ENCODE results near the gene NPC2.
"Not testable (repeated sequence)": the region's sequence is repeated elsewhere in the genome, so short reads cannot be mapped to it uniquely, and the experiment has no call there.

NPC2 gene

DNA sequence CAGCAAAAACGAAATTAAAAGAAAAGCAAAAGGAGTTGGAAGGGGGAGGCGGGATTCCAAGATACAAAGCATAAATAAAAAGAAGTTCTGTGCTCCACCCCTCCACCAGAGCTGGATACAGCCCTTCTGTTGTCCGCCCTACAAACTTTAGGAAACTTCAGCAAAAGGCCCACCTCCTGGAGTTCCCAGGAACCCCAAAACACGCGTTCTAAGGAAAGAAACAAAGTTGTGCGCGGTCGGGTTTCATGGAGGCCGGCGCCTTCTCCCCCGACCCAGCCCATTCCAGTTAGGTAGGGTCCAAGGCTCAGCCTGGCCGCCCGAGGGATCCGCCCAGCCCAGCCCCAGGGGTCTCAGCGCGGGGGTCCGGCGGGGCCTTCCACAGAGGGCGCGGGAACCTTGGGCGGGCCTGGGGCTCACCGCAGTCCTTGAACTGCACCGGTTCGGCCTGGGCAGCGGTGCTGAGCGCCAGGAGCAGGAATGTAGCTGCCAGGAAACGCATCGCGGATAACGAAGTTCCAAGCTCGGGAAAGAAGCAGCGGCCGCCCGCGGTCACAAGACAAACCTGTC is at the start of gene NPC2:
TSS of gene NPC2 (minus strand) at position 530 of the 567 bp plus-strand sequence. CDS start at position 499, 31 bp downstream.
- Mint-ChIP-seq H3K27me3 (ENCODE audit: low read depth, poor library complexity) (peaks cover 12% of the 10 kb centered on the region), H3K4me3 (peak within 1 kb of the TSS; percentile 97)

DNA sequence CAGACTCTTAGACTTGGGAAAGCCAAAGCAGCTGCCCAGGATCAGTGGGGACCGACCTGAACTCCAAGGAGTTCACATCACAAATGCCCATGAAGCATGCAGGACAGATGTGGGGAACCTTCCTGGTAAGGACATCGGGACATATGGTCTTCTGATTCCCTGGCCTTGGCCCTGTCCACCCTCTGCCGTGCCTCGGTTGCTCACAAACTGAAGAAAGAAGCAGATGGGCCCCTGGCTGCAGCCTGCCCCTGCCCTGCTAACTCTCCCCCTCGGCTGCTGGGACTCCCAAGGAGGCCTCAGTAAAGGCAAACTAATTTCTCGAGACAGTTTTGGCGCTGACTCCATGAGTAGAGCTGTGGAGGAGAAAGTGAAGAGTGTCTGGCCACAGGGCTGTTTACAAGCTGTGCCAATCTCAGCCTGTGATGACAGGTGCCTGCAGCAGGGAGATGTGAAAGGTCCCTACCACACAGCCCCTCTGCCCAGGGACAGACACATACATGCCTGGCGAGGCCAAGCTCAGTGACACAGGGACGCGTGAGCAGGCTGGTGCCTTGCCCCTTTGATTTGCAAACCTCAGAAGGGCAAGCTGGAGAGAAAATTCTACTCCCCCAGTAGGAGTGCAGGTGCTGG is 49.1 kb upstream of the NPC2 start:
- peaks cover 35% of the 10 kb centered on the region for H3K27me3 Mint-ChIP-seq (ENCODE audit: low read depth, poor library complexity)
- H3K27ac Mint-ChIP-seq: no peak overlapping the region
- no peak for DNase-seq
- no peaks in the 10 kb centered on the region for H3K9me3 Mint-ChIP-seq
- H3K4me1 Mint-ChIP-seq: peaks cover 26% of the 10 kb centered on the region
- TF ChIP-seq, protein P1, sequence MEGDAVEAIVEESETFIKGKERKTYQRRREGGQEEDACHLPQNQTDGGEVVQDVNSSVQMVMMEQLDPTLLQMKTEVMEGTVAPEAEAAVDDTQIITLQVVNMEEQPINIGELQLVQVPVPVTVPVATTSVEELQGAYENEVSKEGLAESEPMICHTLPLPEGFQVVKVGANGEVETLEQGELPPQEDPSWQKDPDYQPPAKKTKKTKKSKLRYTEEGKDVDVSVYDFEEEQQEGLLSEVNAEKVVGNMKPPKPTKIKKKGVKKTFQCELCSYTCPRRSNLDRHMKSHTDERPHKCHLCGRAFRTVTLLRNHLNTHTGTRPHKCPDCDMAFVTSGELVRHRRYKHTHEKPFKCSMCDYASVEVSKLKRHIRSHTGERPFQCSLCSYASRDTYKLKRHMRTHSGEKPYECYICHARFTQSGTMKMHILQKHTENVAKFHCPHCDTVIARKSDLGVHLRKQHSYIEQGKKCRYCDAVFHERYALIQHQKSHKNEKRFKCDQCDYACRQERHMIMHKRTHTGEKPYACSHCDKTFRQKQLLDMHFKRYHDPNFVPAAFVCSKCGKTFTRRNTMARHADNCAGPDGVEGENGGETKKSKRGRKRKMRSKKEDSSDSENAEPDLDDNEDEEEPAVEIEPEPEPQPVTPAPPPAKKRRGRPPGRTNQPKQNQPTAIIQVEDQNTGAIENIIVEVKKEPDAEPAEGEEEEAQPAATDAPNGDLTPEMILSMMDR (IDR thresholded peaks at IDR 0.05): no peak
- H3K4me3 Mint-ChIP-seq: no peak overlapping the region
- H3K36me3 Mint-ChIP-seq (ENCODE audit: low read depth): no peaks in the 10 kb centered on the region

More for the DNA sequence above, at the start of gene NPC2:
- TF ChIP-seq, protein P1 (IDR thresholded peaks at IDR 0.05): no peak
- Mint-ChIP-seq H3K27ac (peak within 1 kb of the TSS; percentile 95), H3K4me1 (peaks cover 17% of the 10 kb centered on the region), H3K9me3 (no peaks in the 10 kb centered on the region), H3K36me3 (ENCODE audit: low read depth) (peaks cover 11% of the 10 kb centered on the region)
- no peak for DNase-seq

DNA sequence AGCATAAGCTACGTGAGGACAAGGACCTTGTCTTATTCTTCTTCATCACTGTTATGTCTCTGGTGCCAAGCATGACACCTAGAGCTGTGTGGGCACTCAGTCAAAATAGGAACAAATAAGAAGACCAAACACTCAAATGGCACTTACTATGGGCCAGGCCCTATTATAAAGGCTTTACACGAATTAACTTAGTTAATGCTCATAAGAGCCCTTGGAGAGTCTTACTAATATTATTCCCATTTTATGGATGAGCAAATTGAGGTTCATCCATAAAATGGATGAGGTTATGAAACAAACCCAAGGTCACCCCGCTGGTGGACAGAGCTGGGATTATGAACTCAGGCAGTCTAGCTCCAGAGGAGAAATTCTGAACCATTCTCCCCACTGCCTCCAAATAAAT is 48.1 kb upstream of the NPC2 start:
- TF ChIP-seq, protein P1 (IDR thresholded peaks at IDR 0.05): no peak
- Mint-ChIP-seq H3K4me3 (no peak overlapping the region), H3K36me3 (ENCODE audit: low read depth) (no peaks in the 10 kb centered on the region), H3K27me3 (ENCODE audit: low read depth, poor library complexity) (peaks cover 39% of the 10 kb centered on the region), H3K9me3 (no peaks in the 10 kb centered on the region), H3K4me1 (peaks cover 26% of the 10 kb centered on the region), H3K27ac (no peak overlapping the region)
- DNase-seq: no peak

DNA sequence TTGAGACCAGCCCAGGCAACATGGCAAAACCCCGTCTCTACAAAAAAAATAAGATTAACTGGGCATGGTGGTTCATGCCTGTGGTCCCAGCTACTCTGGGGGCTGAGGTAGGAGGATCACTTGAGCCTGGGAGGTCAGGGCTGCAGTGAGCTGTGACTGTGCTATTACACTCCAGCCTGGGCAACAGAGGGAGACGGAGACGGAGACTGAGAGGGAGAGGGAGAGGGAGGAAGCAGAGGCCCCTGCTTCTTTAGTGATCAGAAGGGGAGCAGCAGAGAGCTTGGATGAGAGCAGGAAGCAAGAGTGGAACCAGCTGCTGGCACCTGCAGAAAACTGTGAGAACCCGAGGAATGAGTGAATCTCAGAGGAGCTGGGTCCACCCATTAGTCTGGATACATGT is 46.4 kb upstream of the NPC2 start:
- TF ChIP-seq, protein P1 (IDR thresholded peaks at IDR 0.05): no peak
- H3K27ac Mint-ChIP-seq: no peak overlapping the region
- H3K4me1 Mint-ChIP-seq: peaks cover 26% of the 10 kb centered on the region
- H3K9me3 Mint-ChIP-seq: no peaks in the 10 kb centered on the region
- no peak for DNase-seq
- no peaks in the 10 kb centered on the region for H3K36me3 Mint-ChIP-seq (ENCODE audit: low read depth)
- peak overlapping the region; percentile 10 for H3K4me3 Mint-ChIP-seq
- peaks cover 31% of the 10 kb centered on the region for H3K27me3 Mint-ChIP-seq (ENCODE audit: low read depth, poor library complexity)

DNA sequence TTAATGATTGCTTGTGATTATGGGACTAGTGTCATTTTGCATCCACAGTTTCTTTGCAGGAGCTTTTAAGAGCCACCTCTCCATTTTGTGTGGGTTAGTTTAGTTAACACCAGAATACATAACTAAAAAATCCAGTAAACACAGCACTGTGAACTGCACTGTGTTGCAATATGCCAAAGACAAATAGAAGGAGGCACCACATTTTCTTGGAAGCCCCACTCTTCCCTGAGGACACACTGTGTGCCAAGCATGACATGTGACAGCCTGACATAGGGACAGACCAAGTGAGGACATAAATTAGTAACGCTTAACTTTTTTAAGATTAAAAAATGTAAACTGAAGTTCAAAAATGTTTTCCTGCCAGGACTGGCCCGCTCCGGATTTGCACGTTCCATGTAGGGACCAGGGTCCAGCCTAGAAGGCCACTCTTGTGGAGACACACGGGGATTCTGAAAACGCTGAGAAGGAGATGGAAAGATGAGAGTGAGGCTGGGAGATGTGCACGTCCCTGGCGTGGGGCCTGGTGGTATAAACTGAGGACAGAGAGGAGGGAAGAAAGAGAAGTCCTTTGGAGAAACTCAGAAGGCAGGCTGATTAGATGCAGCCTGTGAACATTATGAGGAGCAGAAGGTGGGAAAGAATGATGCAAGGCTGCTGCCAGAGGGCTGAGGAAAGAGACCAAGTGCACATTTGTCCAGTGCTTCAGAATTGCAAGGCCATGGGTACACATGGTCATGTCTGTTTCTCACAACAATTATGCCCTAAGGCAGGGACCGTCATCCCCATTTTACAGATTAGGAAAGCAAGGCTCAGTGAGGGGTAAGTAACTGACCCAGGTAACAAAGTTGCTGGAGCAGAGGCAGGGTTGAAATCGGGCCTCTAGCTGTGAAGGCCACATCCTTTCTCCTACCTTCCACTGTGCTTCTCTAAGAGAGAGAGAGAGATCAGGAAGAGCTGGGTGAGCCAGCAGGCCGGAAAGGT is 45.6 kb upstream of the NPC2 start:
- no peaks in the 10 kb centered on the region for H3K9me3 Mint-ChIP-seq
- no peaks in the 10 kb centered on the region for H3K36me3 Mint-ChIP-seq (ENCODE audit: low read depth)
- peaks cover 27% of the 10 kb centered on the region for H3K27me3 Mint-ChIP-seq (ENCODE audit: low read depth, poor library complexity)
- no peak overlapping the region for H3K4me3 Mint-ChIP-seq
- TF ChIP-seq, protein P1 (IDR thresholded peaks at IDR 0.05): no peak
- H3K4me1 Mint-ChIP-seq: peaks cover 26% of the 10 kb centered on the region
- no peak overlapping the region for H3K27ac Mint-ChIP-seq
- no peak for DNase-seq

DNA sequence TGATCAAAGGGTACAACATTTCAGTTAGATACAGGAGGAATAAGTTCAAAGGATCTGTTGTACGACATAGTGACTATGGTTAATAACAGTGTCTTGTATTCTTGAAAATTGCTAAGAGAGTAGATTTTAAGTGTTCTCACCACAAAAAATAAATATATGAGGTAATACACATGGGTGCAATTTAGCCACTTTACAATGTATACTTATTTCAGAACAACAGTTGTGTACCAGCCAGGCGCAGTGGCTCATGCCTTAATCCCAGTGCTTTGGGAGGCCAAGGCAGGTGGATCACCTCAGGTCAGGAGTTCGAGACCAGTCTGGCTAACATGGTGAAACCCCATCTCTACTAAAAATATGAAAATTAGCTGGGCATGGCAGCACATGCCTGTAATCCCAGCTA is 43.2 kb upstream of the NPC2 start:
- Mint-ChIP-seq H3K4me1 (peaks cover 17% of the 10 kb centered on the region), H3K27me3 (ENCODE audit: low read depth, poor library complexity) (peaks cover 16% of the 10 kb centered on the region)
- not testable (repeated sequence) for DNase-seq; H3K27ac Mint-ChIP-seq; H3K4me3 Mint-ChIP-seq; H3K9me3 Mint-ChIP-seq; H3K36me3 Mint-ChIP-seq (ENCODE audit: low read depth)

All from nephron progenitor cell (in vitro differentiated cells).